ENCODE data around the gene CRX.
"Not testable (repeated sequence)": the region's sequence is repeated elsewhere in the genome, so short reads cannot be mapped to it uniquely, and the experiment has no call there.

- TF ChIP-seq CTCF (conservative IDR thresholded peaks at IDR 0.05); EZH2 (IDR thresholded peaks at IDR 0.05; ENCODE audit: low read depth): not testable (repeated sequence)
These were observed 3.5 kb upstream of the CRX start for GRCh38 chr19:47818221-47818620.
